ENCODE results near the gene TWF2. TPM values are rescaled to one million over a fixed set of nuclear protein-coding genes. Genes with fewer than 3 reads are reported as not detected.

The TWF2 gene
- total RNA-seq, 1 donor from 2014 or later: 65.2 TPM

DNA sequence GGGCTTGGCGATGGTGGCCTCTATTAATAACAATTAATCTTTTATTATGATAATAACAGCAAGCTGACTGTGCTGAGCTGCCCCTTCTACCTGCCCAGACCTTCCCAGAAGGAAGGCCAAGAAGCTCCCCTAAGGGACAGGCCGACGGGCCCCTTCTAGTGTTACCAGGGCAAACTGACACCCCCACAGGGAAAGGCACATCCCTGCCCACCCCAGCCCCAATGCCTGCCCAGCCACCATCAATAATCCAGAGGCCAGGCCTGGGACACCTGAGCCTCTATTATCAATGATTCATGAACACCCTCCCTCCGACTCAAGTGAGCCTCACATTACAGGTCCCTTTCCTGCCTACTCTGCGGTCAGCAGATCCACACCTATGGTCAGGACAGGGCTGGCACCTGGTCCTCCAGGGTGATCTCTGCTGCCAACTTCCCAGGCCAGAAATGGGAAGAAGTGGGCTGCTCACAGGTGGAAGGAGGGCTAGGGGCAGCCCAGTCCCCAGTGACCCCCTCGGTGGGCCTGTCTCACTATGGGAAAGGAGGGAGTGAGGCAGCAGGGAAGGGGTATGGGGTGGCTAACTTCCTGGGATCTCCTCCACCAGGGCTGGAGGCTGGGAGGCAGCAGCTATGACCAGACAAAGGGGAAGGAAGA, 1.8 kb downstream of the TWF2 start:
- H3K27ac Mint-ChIP-seq (ENCODE audit: unreplicated experiment): peak overlapping the region; percentile 93
- peaks cover 10% of the 10 kb centered on the region for H3K36me3 Mint-ChIP-seq (ENCODE audit: low read depth)
- H3K4me1 Mint-ChIP-seq (ENCODE audit: low read depth): peaks cover 48% of the 10 kb centered on the region

GRCh38 chr3:52236424-52236886, 2.5 kb downstream of the TWF2 start:
- DNase-seq (ENCODE audit: low spot score): peak; percentile 60
- Mint-ChIP-seq H3K27me3 (ENCODE audit: low read depth) (no peaks in the 10 kb centered on the region), H3K9me3 (ENCODE audit: low read depth) (no peaks in the 10 kb centered on the region), H3K27ac (ENCODE audit: unreplicated experiment) (peak overlapping the region; percentile 59), H3K36me3 (ENCODE audit: low read depth) (peaks cover 14% of the 10 kb centered on the region), H3K4me1 (ENCODE audit: low read depth) (peaks cover 48% of the 10 kb centered on the region), H3K4me3 (ENCODE audit: unreplicated experiment) (peak overlapping the region; percentile 12)
- TF ChIP-seq, protein P1, sequence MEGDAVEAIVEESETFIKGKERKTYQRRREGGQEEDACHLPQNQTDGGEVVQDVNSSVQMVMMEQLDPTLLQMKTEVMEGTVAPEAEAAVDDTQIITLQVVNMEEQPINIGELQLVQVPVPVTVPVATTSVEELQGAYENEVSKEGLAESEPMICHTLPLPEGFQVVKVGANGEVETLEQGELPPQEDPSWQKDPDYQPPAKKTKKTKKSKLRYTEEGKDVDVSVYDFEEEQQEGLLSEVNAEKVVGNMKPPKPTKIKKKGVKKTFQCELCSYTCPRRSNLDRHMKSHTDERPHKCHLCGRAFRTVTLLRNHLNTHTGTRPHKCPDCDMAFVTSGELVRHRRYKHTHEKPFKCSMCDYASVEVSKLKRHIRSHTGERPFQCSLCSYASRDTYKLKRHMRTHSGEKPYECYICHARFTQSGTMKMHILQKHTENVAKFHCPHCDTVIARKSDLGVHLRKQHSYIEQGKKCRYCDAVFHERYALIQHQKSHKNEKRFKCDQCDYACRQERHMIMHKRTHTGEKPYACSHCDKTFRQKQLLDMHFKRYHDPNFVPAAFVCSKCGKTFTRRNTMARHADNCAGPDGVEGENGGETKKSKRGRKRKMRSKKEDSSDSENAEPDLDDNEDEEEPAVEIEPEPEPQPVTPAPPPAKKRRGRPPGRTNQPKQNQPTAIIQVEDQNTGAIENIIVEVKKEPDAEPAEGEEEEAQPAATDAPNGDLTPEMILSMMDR (IDR thresholded peaks at IDR 0.05): no peak

More for the DNA sequence above, 1.8 kb downstream of the TWF2 start:
- peak overlapping the region; percentile 84 for H3K4me3 Mint-ChIP-seq (ENCODE audit: unreplicated experiment)
- no peaks in the 10 kb centered on the region for H3K27me3 Mint-ChIP-seq (ENCODE audit: low read depth)
- TF ChIP-seq, protein P1 (IDR thresholded peaks at IDR 0.05): no peak
- H3K9me3 Mint-ChIP-seq (ENCODE audit: low read depth): no peaks in the 10 kb centered on the region
- DNase-seq (ENCODE audit: low spot score): peak; percentile 52

- TF ChIP-seq, protein P1 (IDR thresholded peaks at IDR 0.05): no peak
- Mint-ChIP-seq H3K27me3 (ENCODE audit: low read depth) (no peaks in the 10 kb centered on the region), H3K4me1 (ENCODE audit: low read depth) (peaks cover 36% of the 10 kb centered on the region), H3K9me3 (ENCODE audit: low read depth) (no peaks in the 10 kb centered on the region), H3K36me3 (ENCODE audit: low read depth) (peaks cover 25% of the 10 kb centered on the region), H3K27ac (ENCODE audit: unreplicated experiment) (peak overlapping the region; percentile 27), H3K4me3 (ENCODE audit: unreplicated experiment) (no peak overlapping the region)
- peak; percentile 64 for DNase-seq (ENCODE audit: low spot score)
Observed at GRCh38 chr3:52234516-52235447, 4.2 kb downstream of the TWF2 start.

DNA sequence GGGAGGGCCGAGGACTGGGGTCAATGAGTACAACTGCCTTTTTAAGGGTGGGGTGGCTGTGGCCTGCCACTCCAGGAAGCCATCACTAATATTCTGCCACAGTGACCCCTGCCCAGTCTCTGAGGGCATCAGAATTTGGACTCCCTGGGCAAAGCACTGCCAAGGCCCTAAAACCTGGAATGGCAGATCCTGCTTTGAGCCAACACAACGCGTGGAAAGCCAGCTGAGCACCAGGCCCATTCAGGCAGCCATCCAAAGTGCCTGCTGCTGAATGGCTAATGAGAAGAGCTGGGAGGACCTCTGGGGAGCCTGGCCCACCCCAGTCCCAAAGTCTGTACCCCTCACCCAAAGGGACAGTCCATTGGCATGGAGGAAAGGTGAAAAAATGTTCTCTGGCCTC, 5.0 kb downstream of the TWF2 start:
- H3K4me3 Mint-ChIP-seq (ENCODE audit: unreplicated experiment): no peak overlapping the region
- no peaks in the 10 kb centered on the region for H3K27me3 Mint-ChIP-seq (ENCODE audit: low read depth)
- TF ChIP-seq, protein P1 (IDR thresholded peaks at IDR 0.05): no peak
- H3K36me3 Mint-ChIP-seq (ENCODE audit: low read depth): peaks cover 28% of the 10 kb centered on the region
- DNase-seq (ENCODE audit: low spot score): no peak
- H3K4me1 Mint-ChIP-seq (ENCODE audit: low read depth): peaks cover 31% of the 10 kb centered on the region
- H3K27ac Mint-ChIP-seq (ENCODE audit: unreplicated experiment): no peak overlapping the region
- H3K9me3 Mint-ChIP-seq (ENCODE audit: low read depth): no peaks in the 10 kb centered on the region

DNA sequence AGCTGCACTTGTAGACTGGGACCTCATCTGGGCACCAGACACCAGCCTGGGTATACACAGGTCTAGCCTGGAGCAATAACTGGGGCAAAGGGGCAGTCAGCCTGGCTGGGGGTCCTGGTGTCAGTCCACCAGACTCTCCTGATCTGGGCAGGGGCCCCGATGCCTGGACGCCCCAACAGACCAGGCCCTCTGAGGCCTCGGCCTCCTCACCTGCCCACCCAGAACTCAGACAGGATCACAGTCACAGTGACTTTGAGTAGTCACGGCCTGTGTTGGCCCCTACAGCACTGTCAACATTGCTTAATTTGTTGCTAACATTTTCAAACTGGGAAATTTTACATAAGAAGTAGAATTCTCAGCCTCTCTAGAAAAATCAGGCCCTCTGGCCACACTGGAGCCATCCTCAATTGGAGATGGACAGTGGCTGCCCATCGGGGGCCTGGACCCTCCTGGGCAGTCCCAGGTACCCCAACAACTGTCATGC, 5.8 kb downstream of the TWF2 start:
- Mint-ChIP-seq H3K27ac (ENCODE audit: unreplicated experiment) (no peak overlapping the region), H3K4me3 (ENCODE audit: unreplicated experiment) (no peak overlapping the region), H3K4me1 (ENCODE audit: low read depth) (peaks cover 28% of the 10 kb centered on the region), H3K36me3 (ENCODE audit: low read depth) (peaks cover 28% of the 10 kb centered on the region), H3K9me3 (ENCODE audit: low read depth) (no peaks in the 10 kb centered on the region), H3K27me3 (ENCODE audit: low read depth) (no peaks in the 10 kb centered on the region)
- TF ChIP-seq, protein P1 (IDR thresholded peaks at IDR 0.05): no peak
- DNase-seq (ENCODE audit: low spot score): no peak
